Measurements from ENCODE around the gene SFN. TPM values are rescaled to one million over a fixed set of nuclear protein-coding genes. Genes with fewer than 3 reads are reported as not detected.

SFN gene
- total and polyA plus RNA-seq, 2 of the 13 experiments (the other 11 are each of a cell fraction or from before 2014, with no cell fraction given): 4.3 to 5.6 TPM

- TF ChIP-seq ZNF660 (CRISPR knock-in tag; IDR thresholded peaks at IDR 0.05; ENCODE audit: borderline replicate concordance, low read depth) (no peak), RFXANK (CRISPR knock-in tag; IDR thresholded peaks at IDR 0.05) (no peak), ZNF782 (CRISPR knock-in tag; IDR thresholded peaks at IDR 0.05; ENCODE audit: borderline replicate concordance) (no peak), RFXAP (CRISPR knock-in tag; IDR thresholded peaks at IDR 0.05; ENCODE audit: borderline replicate concordance) (0 out of 2 replicates have a peak, but pooled peaks have one; percentile 23), RXRA (CRISPR knock-in tag; IDR thresholded peaks at IDR 0.05) (no peak), RARA (CRISPR knock-in tag; IDR thresholded peaks at IDR 0.05) (no peak), ZNF142 (CRISPR knock-in tag; IDR thresholded peaks at IDR 0.05) (no peak), POGZ (CRISPR knock-in tag; IDR thresholded peaks at IDR 0.05) (no peak), CHCHD3 (CRISPR knock-in tag; IDR thresholded peaks at IDR 0.05) (no peak), JARID2 (CRISPR knock-in tag; IDR thresholded peaks at IDR 0.05; ENCODE audit: insufficient replicate concordance) (no peak), KDM1A (CRISPR knock-in tag; IDR thresholded peaks at IDR 0.05) (no peak), ZNF326 (CRISPR knock-in tag; IDR thresholded peaks at IDR 0.05; ENCODE audit: borderline replicate concordance) (no peak), SRY (CRISPR knock-in tag; IDR thresholded peaks at IDR 0.05) (no peak), DNMT1 (CRISPR knock-in tag; IDR thresholded peaks at IDR 0.05) (no peak), ZNF12 (CRISPR knock-in tag; IDR thresholded peaks at IDR 0.05) (no peak), HMGXB4 (CRISPR knock-in tag; IDR thresholded peaks at IDR 0.05; ENCODE audit: borderline replicate concordance in 1 of 2, low read depth in 1 of 2) (peak in 1 of 2 experiments; percentile 73; a peak in 1 of 4 replicates)
- TF ChIP-seq, protein P1, sequence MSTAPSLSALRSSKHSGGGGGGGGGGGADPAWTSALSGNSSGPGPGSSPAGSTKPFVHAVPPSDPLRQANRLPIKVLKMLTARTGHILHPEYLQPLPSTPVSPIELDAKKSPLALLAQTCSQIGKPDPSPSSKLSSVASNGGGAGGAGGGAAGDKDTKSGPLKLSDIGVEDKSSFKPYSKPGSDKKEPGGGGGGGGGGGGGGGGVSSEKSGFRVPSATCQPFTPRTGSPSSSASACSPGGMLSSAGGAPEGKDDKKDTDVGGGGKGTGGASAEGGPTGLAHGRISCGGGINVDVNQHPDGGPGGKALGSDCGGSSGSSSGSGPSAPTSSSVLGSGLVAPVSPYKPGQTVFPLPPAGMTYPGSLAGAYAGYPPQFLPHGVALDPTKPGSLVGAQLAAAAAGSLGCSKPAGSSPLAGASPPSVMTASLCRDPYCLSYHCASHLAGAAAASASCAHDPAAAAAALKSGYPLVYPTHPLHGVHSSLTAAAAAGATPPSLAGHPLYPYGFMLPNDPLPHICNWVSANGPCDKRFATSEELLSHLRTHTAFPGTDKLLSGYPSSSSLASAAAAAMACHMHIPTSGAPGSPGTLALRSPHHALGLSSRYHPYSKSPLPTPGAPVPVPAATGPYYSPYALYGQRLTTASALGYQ (CRISPR knock-in tag; IDR thresholded peaks at IDR 0.05): no peak
- TF ChIP-seq, protein P2, sequence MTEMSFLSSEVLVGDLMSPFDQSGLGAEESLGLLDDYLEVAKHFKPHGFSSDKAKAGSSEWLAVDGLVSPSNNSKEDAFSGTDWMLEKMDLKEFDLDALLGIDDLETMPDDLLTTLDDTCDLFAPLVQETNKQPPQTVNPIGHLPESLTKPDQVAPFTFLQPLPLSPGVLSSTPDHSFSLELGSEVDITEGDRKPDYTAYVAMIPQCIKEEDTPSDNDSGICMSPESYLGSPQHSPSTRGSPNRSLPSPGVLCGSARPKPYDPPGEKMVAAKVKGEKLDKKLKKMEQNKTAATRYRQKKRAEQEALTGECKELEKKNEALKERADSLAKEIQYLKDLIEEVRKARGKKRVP (CRISPR knock-in tag; IDR thresholded peaks at IDR 0.05): no peak
Measured at GRCh38 chr1:26826261-26827105, 36.5 kb upstream of the SFN start, which contains the start of gene ZDHHC18 (continued).

Data from HepG2 (cell line).